Measurements from ENCODE around the gene GDF10. TPM values are rescaled to one million over a fixed set of nuclear protein-coding genes. Genes with fewer than 3 reads are reported as not detected.

Gene GDF10
- total RNA-seq, 1 experiment from 2014 or later = not detected

DNA sequence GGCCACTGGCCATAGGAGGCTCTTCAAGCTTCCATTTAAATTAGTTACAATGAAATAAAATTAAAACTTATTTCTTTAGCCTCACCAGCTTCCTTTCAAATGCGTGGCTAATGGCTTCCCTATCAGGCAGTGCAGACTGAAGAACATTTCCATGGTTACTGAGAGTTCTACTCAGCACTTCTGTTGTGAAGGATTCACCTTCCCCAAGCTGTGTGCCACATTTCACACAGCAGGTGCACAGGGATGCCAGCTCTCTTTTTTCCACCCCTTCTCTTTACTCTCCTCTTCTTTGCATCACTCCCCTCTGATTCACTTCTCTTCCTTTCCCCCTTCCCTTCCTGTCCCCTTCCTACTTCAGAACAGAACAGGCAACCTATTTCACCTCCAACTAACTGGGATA, 23.1 kb downstream of the GDF10 start:
- Mint-ChIP-seq H3K4me1 (ENCODE audit: insufficient read depth, unreplicated experiment) (peaks cover 5% of the 10 kb centered on the region), H3K36me3 (ENCODE audit: insufficient read depth, unreplicated experiment) (no peaks in the 10 kb centered on the region), H3K27me3 (ENCODE audit: insufficient read depth, unreplicated experiment) (peaks cover 36% of the 10 kb centered on the region), H3K4me3 (ENCODE audit: unreplicated experiment) (no peak overlapping the region), H3K27ac (ENCODE audit: low read depth, unreplicated experiment) (no peak overlapping the region), H3K9me3 (ENCODE audit: unreplicated experiment) (no peaks in the 10 kb centered on the region)
- ChIA-PET POLR2A (no interaction called here), CTCF (interaction anchor here (0.8 to 2.8 kb wide), 5 partner anchors 8 to 298 kb away, joined by 3 to 12 read pairs (median 5); no protein-coding TSS in a partner anchor)
- intact Hi-C loops (cut with micrococcal nuclease) = no loop called here
- no peak for DNase-seq (ENCODE audit: unreplicated experiment)
- TF ChIP-seq, protein P1, sequence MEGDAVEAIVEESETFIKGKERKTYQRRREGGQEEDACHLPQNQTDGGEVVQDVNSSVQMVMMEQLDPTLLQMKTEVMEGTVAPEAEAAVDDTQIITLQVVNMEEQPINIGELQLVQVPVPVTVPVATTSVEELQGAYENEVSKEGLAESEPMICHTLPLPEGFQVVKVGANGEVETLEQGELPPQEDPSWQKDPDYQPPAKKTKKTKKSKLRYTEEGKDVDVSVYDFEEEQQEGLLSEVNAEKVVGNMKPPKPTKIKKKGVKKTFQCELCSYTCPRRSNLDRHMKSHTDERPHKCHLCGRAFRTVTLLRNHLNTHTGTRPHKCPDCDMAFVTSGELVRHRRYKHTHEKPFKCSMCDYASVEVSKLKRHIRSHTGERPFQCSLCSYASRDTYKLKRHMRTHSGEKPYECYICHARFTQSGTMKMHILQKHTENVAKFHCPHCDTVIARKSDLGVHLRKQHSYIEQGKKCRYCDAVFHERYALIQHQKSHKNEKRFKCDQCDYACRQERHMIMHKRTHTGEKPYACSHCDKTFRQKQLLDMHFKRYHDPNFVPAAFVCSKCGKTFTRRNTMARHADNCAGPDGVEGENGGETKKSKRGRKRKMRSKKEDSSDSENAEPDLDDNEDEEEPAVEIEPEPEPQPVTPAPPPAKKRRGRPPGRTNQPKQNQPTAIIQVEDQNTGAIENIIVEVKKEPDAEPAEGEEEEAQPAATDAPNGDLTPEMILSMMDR (IDR thresholded peaks at IDR 0.05; ENCODE audit: unreplicated experiment) = no peak
- no TSS peak for BruUV-seq (replicated peaks)

DNA sequence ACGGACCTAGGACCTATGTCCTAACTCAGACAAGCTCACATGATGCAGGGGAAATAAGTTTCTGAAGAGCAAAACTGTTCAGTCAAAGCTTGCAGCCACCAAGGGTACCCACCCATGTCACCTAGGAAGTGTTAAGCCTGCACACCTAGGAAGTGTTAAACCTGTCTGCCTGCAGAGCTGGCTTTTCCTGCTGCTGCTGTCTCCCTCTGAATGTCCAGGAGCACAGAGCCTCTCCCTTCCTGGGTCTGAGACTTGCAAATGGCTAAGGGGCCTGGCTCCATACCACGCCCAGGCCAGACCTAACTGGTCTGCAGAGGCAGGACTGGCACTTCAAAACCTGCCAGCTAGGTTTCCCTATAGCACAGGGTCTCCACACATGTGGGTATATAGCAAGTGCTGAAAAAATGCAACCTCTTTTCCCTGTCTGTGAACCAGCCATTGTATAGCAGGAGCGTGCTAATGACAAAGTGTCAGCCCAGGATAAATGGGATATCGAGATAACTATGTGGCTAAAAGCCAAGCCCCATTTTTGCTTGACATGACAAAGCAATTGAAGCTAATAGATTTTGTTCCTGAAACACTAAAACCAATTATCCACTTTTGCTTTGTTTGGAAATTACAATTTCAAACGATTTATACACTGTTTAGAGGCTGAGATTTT, 23.8 kb downstream of the GDF10 start:
- no TSS peak for BruUV-seq (replicated peaks)
- TF ChIP-seq, protein P1 (IDR thresholded peaks at IDR 0.05; ENCODE audit: unreplicated experiment) = no peak
- DNase-seq (ENCODE audit: unreplicated experiment) = no peak
- Mint-ChIP-seq H3K27ac (ENCODE audit: low read depth, unreplicated experiment) (no peak overlapping the region), H3K9me3 (ENCODE audit: unreplicated experiment) (no peaks in the 10 kb centered on the region), H3K4me1 (ENCODE audit: insufficient read depth, unreplicated experiment) (peaks cover 2% of the 10 kb centered on the region), H3K4me3 (ENCODE audit: unreplicated experiment) (no peak overlapping the region), H3K36me3 (ENCODE audit: insufficient read depth, unreplicated experiment) (no peaks in the 10 kb centered on the region), H3K27me3 (ENCODE audit: insufficient read depth, unreplicated experiment) (peaks cover 36% of the 10 kb centered on the region)
- CTCF ChIA-PET = interaction anchor here (0.7 to 2.8 kb wide), 6 partner anchors 9 to 299 kb away, joined by 3 to 12 read pairs (median 4); partner anchors contain the start of gene GDF10
- POLR2A ChIA-PET = interaction anchor here (0.6 to 1.6 kb wide), 2 partner anchors 9 to 135 kb away, joined by 3 to 4 read pairs; no protein-coding TSS in a partner anchor
- intact Hi-C loops (cut with micrococcal nuclease) = no loop called here

DNA sequence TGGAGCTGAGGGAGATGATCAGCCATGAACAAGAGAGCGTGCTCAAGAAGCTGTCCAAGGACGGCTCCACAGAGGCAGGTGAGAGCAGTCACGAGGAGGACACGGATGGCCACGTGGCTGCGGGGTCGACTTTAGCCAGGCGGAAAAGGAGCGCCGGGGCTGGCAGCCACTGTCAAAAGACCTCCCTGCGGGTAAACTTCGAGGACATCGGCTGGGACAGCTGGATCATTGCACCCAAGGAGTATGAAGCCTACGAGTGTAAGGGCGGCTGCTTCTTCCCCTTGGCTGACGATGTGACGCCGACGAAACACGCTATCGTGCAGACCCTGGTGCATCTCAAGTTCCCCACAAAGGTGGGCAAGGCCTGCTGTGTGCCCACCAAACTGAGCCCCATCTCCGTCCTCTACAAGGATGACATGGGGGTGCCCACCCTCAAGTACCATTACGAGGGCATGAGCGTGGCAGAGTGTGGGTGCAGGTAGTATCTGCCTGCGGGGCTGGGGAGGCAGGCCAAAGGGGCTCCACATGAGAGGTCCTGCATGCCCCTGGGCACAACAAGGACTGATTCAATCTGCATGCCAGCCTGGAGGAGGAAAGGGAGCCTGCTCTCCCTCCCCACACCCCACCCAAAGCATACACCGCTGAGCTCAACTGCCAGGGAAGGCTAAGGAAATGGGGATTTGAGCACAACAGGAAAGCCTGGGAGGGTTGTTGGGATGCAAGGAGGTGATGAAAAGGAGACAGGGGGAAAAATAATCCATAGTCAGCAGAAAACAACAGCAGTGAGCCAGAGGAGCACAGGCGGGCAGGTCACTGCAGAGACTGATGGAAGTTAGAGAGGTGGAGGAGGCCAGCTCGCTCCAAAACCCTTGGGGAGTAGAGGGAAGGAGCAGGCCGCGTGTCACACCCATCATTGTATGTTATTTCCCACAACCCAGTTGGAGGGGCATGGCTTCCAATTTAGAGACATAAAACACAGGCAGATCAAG, 25.6 kb downstream of the GDF10 start:
- POLR2A ChIA-PET = interaction anchor here (1.6 kb wide), 1 partner anchor 7 kb away, joined by 4 read pairs; no protein-coding TSS in a partner anchor
- Mint-ChIP-seq H3K4me3 (ENCODE audit: unreplicated experiment) (no peak overlapping the region), H3K4me1 (ENCODE audit: insufficient read depth, unreplicated experiment) (no peaks in the 10 kb centered on the region), H3K27me3 (ENCODE audit: insufficient read depth, unreplicated experiment) (peaks cover 34% of the 10 kb centered on the region), H3K36me3 (ENCODE audit: insufficient read depth, unreplicated experiment) (no peaks in the 10 kb centered on the region), H3K9me3 (ENCODE audit: unreplicated experiment) (no peaks in the 10 kb centered on the region), H3K27ac (ENCODE audit: low read depth, unreplicated experiment) (no peak overlapping the region)
- no TSS peak for BruUV-seq (replicated peaks)
- no peak for DNase-seq (ENCODE audit: unreplicated experiment)
- CTCF ChIA-PET = interaction anchor here (0.5 to 2.8 kb wide), 6 partner anchors 12 to 409 kb away, joined by 3 to 12 read pairs (median 3); no protein-coding TSS in a partner anchor
- intact Hi-C loops (cut with micrococcal nuclease) = no loop called here
- TF ChIP-seq, protein P1 (IDR thresholded peaks at IDR 0.05; ENCODE audit: unreplicated experiment) = no peak

Measured in MCF 10A (cell line).